Neural cell (in vitro differentiated cells): ENCODE measurements around the gene GALNT13.

Source experiments
- CTCF ChIP-seq: fragments of 450-650 bp; IDR thresholded peaks from 2 replicates; pipeline ENCODE4 v1.5.1; 2014; ENCODE audit warnings: antibody characterized with exemption, mild to moderate bottlenecking, moderate library complexity; ENCODE audit not compliant: poor library complexity, severe bottlenecking
- EP300 ChIP-seq: fragments of 450-650 bp; conservative IDR thresholded peaks from 2 replicates; pipeline ENCODE4 v1.6.1; 2014; ENCODE audit warnings: antibody characterized with exemption, mild to moderate bottlenecking, moderate library complexity; ENCODE audit not compliant: poor library complexity, severe bottlenecking
- POLR2AphosphoS5 ChIP-seq: IDR thresholded peaks from 2 replicates; pipeline ENCODE4 v1.6.1; 2012
- SMC3 ChIP-seq: fragments of 450-650 bp; conservative IDR thresholded peaks from 2 replicates; pipeline ENCODE4 v1.6.1; 2014; ENCODE audit warnings: antibody characterized with exemption, mild to moderate bottlenecking, moderate library complexity; ENCODE audit not compliant: poor library complexity

GRCh38 chr2:153940511-153940910 lies 68.8 kb downstream of the GALNT13 start:
- TF ChIP-seq CTCF (no peak), EP300 (no peak), POLR2AphosphoS5 (no peak), SMC3 (no peak)
